GM11168 (cell line): Measurements from ENCODE around the gene SAP30BP.

ENCODE experiments used
- in situ Hi-C: fragments of 300-500 bp; cut with MboI; formaldehyde crosslinking; loops from one replicate; pipeline ENCODE4 v1.12.0; 2022; ENCODE audit warnings: low sequenced_read_pairs; ENCODE audit not compliant: unreplicated experiment

The SAP30BP gene

GRCh38 chr17:75681289-75681688, 14.2 kb downstream of the SAP30BP start:
- in situ Hi-C loops: no loop called here

GRCh38 chr17:75683583-75683982, 16.4 kb downstream of the SAP30BP start:
- in situ Hi-C loops: no loop called here

GRCh38 chr17:75684249-75684648, 17.1 kb downstream of the SAP30BP start:
- in situ Hi-C loops: no loop called here

DNA sequence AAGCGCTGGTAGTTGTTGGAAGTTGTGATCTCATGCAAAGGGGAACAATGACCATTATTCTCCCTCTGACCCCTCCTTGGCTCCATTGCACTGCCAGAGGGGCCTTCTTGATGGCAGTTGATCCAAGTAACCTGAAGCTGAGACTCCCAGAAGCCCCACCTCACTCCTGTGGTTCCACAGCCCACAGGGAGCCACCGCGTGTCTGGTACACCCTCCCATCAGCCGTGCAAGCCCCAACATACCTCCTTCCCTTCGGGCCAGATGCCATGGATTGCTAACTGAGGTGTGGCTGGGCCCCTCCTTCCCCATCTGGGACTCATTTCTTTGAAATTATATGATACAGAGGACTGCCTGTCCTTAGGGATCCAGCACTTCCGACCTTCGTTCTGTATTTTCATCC, 17.8 kb downstream of the SAP30BP start:
- in situ Hi-C loops: loop anchor here (5.0 kb wide), 1 partner anchor 93 kb away; no protein-coding TSS in a partner anchor

GRCh38 chr17:75685499-75685898, 18.4 kb downstream of the SAP30BP start:
- in situ Hi-C loops: loop anchor here (5.0 kb wide), 1 partner anchor 93 kb away; no protein-coding TSS in a partner anchor

DNA sequence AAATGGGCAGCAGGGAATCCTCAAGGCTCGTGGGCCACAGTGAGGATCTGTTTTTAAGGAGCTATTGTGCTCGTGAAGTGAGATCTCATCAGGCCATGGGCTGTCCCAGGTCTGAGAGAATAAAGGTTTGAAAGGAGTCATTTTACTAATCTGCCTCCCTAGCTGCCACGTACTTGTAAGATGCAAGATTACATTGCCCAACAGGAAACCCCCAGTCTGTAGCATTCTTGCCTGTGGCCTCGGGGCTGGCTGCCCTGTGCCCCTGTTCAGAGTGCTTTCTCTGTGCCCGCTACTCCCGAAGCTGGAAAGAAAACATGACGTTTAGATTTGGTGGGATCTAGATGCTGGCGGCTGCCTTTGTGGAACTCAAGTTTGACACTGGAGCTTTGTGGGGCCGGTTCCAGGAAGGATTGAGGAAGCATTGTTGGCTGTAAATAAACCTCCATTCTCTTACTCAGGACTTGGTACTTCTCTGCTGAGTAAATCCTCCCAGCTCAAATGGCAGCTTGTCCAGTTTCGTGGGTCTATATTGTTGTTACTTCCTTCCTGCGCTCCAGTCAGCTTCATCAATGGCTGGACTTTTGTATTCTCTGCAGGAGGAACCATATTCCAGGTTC, 21.2 kb downstream of the SAP30BP start:
- in situ Hi-C loops: loop anchor here (5.0 kb wide), 1 partner anchor 96 kb away; no protein-coding TSS in a partner anchor

GRCh38 chr17:75689441-75689873, 22.3 kb downstream of the SAP30BP start:
- in situ Hi-C loops: loop anchor here (5.0 kb wide), 1 partner anchor 97 kb away; no protein-coding TSS in a partner anchor

- in situ Hi-C loops: no loop called here
Measured at GRCh38 chr17:75691371-75691791, 24.2 kb downstream of the SAP30BP start.

DNA sequence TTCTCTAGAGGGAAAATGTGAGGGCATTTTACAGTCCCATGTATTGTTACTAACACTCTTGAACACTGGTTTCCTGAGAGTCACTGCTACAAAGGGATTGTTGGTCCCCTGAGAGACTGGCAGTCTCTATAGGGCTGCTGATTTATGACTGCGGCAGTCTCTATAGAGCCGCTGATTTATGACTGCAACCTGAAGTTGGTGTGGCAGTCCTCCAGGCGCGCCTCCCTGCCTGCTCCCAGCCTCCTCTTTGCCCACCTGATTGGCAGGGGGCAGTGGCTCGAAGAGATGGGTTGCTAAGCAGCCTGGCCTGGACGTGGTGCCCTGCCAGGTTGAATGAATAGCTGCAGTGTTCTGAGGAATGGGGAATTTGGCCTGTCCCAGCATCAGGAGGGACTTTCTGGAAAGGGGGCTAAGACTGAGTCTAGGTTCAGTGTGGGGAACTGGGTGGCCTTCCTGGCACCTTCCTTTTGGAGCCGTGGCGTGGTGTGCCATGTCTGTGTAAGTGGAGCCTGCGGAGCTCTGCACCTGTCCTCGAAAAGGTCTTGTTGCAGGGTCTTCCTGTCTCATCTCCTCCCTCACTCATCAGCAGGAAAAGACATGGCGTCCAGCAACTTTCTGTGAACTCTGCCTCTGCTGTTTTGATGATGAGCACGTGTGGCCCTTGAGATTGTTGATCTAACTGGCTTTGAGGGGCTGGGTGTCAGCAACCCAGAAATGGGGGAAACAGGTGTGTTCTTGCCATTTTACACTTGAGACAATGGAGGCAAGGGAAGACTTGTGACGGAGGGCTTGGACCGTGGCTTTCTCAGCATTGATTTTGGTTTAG, 24.9 kb downstream of the SAP30BP start:
- in situ Hi-C loops: no loop called here

- in situ Hi-C loops: no loop called here
Measured at GRCh38 chr17:75692976-75693375, 25.8 kb downstream of the SAP30BP start.

DNA sequence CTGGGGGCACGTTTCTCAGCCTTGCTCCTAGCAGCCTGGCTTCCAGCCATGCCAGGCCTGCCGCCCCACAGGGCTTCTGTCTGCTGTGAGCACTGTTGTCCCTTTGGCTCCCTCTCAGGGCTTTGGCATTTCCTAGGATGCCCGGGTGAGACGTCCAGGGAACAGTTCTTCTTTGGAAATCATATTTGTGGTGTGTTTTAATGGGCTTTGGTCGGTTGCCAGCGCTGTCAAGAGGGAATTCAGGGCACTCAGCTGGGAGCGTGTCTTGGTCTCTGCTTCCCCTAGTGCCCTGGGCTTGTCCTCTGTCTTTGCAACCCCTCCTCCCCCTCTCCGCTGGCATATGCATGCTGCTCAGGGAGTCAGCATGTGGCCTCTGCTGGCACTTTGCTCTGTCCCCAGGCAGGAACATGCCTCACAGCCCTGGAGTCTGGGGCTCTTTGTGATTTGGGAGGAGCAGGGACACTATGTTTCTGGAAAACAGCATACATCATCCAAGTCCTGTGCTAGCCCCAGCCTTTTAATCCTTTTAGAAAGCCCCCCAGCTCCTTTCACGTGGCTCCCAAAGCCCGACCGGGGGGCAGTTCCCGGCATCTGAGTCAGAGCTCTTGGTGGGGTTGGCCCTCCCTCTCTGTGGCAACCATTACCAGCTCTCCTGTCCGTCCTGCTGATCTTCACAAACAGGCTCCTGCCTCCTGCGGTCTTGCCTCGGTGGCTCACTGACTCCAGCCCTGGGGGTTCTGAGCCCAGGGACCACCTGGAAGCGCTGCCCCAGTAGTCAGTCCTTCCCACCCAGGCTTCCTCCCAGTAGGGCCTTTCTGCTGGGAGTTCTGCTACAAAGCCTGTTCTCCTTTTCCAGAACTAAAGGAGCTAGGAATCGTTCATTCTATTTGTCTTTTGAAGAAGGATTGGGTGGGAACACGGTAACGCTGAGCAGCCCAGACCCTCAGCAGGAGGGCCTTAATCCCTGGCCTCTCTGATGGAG, 26.7 kb downstream of the SAP30BP start:
- in situ Hi-C loops: no loop called here

DNA sequence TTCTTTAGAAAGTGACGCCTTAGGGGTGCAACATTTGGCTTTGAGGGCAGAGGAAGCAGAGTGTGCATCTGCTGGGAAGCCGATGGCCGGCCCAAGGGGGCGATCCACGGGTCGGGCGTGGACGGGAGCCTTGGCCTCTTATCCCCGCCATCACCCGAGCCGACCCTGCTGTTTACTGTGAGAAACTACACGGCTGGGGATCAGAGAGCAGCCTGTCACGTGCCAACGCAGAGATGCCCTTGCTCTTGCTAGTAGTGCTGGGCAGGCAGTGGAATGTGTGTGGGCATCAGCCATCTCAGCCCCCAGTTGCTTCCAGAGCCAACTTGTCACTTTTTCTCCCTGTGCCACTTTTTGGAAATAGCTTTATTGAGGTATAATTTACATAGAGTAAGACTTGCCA, 27.4 kb downstream of the SAP30BP start:
- in situ Hi-C loops: no loop called here

DNA sequence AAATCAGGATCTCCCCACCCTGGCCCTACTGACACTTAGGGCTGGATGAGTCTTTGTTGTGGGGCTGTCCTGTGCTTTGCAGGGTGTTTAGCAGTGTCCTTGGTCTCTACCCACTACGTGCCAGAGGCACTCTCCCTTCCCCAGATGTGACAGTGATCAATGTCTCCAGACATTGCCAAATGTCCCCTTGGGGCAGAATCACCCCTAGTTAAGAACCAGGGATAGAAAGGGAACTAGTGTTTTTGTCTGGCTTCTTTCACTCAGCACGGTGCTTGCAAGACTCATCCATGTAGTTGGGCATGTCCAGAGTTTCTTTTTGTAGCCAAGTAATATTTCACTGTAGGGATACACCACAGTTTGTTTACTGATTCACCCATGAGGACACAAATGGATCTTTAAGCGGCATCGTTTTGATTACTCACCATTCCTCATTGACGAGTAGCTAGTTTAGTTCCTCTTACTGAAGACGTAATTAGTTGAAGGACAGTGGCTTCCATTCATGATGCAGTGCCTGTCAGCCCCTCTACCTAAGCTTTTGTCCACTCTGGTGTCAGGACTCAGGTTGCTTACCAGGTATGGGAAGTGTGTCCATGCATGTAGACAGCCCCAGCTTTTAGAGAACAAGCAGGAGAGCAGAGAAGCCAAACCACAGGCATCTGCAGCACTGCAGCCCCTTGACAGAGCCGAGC, 28.1 kb downstream of the SAP30BP start:
- in situ Hi-C loops: loop anchor here (5.0 kb wide), 1 partner anchor 47 kb away; no protein-coding TSS in a partner anchor

GRCh38 chr17:75695830-75696271, 28.7 kb downstream of the SAP30BP start:
- in situ Hi-C loops: loop anchor here (5.0 kb wide), 1 partner anchor 46 kb away; no protein-coding TSS in a partner anchor

DNA sequence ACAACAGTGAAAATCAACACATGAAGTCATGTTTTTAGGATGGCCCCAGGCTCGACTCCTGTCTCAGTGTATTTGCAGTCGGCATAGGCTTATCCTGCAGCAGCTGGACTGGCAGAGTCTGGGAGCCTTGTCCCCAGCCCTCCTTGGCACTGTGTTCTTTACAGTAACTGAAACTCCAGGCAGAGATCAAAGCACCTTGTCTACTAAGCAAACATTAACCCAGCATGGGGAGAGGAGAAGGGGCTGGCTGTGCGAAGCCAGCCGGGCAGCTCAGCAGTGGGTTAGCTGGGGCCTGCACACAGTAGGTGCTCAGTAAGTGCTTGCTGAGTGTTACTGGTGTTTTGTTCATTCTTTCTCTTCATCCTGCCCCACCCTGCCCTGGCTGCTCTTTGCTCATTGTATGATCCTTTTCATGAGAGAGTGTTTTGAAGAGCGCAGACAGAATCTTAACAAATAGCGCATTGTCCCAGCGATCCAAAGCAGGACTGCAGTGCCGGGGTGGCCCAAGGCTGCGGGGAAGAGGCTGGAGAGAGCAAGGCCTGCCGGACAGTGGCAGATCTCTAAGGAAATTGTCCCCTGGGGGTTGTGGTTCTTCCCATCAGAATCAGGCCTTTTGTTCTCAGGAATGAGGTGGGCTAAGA, 30.6 kb downstream of the SAP30BP start:
- in situ Hi-C loops: loop anchor here (5.0 kb wide), 1 partner anchor 45 kb away; no protein-coding TSS in a partner anchor

- in situ Hi-C loops: loop anchor here (5.0 kb wide), 1 partner anchor 44 kb away; no protein-coding TSS in a partner anchor
Measured at GRCh38 chr17:75698659-75699058, 31.5 kb downstream of the SAP30BP start.

GRCh38 chr17:75701288-75701687, 34.1 kb downstream of the SAP30BP start:
- in situ Hi-C loops: no loop called here

- in situ Hi-C loops: no loop called here
Measured at GRCh38 chr17:75703191-75703590, 36.1 kb downstream of the SAP30BP start.

DNA sequence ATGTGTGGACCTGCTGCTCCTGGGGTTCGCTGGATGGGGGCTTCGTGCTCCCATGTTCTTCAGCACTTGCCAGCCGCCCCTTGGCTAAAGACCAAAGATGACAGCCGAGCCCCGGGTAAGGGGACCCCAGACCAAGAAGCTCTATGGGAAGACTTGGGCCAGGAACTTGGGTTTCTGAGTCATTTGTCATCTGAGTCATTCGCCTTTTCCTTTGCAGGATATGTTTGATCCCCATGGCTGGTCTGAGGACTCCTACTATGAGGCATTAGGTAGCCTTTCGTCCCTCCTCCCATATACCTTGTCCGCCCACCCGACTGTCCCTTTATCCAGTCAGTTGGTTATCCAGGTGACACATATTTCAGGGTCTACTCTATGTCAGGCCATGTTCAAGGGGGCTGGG, 36.5 kb downstream of the SAP30BP start:
- in situ Hi-C loops: no loop called here
